HG02642 (cell line): Measurements from ENCODE around the gene IL13RA1.
"Not testable (repeated sequence)": the region's sequence is repeated elsewhere in the genome, so short reads cannot be mapped to it uniquely, and the experiment has no call there.

ENCODE experiments used
- ATAC-seq: cut with Tn5 transposase; IDR thresholded peaks from one replicate; pipeline ENCODE4 v1.9.1; 2021; ENCODE audit warnings: mild to moderate bottlenecking; ENCODE audit not compliant: unreplicated experiment, poor library complexity

Gene IL13RA1

DNA sequence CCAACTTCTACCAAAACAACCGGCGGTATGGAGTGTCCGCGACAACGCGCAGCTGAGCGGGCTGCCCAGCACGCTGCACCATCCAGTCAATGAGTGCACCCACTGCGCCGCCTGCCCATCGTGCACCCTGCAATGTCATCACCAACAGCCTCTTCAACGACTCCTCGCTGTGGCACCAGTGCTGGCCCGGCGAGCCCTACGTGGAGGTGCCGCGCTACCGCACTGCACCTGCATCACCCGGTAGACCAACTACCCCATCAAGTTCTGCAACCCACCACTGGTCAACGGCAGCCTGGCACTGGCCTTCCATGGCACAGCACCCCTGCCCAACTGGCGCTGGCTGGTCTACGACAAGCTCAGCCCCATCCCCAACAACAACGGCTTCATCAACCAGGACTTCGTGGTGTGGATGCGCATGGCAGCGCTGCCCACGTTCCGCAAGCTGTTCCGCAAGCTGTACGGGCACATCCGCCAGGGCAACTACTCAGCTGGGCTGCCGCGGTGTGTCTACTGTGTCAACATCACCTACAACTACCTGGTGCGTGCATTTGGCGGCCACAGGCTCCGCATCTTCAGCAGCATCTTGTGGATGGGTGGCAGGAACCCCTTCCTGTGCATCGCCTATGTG lies 42.8 kb downstream of the IL13RA1 start:
- ATAC-seq, result no peak

DNA sequence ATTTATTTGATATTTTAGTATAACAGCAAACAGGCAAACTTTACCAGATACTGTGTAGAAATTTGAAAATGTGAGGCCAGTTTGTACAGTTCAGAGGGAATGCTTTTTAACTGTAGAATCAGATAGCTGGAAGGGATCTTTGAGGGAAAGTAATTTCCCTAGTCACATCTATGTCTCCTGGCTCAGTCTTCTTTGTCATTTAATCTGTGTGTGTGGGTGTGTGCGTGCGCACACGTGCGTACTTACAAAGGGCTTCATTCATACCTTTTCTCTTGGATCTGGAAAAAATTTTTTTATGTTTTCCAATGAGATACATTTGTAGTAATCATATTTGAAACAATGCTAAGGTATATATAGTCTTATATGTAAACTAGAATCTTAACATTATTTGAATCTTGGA lies 44.6 kb downstream of the IL13RA1 start:
- ATAC-seq, result no peak

DNA sequence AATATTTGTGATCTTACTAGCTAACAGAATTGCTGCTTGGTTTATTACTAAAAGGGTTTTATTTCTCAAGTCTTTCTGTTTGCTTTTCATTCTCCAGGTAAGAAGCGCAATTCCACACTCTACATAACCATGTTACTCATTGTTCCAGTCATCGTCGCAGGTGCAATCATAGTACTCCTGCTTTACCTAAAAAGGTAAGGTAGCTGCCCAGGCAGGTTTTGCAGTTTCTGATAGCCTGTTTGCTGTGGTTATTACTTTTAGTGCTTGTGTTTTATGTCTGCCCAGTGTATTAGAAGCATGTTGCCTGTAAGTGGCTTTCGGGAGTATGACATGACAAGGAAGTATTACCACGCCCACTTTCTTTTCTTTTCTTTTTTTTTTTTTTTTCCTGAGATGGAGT lies 46.4 kb downstream of the IL13RA1 start:
- ATAC-seq, result no peak

DNA sequence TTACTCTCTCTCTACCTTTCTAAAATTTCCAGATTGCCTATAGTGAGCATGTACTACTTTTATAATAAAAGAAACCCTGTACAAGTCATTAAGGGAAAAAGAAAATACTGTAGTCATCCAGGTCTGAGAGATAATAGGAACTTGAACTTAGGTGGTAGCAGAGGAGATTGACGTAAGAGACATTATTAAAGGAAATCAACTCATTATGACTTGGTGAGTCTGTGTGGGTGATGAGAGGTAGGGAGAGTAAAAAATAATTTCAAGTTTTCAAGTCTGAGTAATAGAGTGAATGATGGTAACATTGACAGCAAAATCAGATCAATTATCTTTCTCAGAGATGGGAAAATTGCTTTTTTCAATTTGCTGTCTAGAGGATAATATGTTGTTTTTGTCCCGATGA lies 52.2 kb downstream of the IL13RA1 start:
- no peak for ATAC-seq

DNA sequence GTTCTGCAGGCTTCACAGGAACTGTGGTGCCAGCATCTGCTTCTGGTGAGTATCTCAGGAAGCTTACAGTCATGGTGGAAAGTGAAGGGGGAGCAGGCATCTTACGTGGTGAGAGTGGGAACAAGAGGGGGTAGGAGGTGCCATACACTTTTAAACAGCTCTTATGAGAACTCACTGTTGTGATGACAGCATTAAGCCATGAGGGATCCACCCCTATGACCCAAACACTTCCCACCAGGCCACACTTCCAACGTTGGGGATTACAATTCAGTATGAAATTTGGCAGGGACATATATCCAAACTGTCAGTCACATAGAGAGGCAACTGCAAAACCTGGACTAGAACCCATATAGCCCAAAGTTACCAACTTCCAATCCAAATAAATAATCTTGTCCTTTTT lies 53.1 kb downstream of the IL13RA1 start:
- ATAC-seq, result no peak

DNA sequence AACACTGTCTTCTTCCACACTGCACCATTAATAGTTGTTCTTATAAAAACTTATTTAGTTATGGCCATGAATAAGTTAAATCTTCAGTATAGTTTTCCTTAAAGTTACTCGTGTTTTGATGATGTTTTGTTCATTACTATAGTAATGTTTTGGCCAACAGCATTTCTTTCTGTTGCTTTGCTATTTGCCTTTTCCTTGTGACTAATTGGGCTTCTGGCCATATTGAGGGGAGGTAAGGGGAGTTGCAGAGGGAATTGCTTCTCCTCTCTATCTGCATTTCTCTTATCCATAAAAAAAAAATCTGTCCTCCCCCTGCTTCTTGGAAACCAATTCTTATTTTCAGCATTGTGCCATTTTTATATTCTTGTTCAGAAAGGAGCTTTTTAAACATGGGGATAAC lies 53.5 kb downstream of the IL13RA1 start:
- ATAC-seq, result no peak

DNA sequence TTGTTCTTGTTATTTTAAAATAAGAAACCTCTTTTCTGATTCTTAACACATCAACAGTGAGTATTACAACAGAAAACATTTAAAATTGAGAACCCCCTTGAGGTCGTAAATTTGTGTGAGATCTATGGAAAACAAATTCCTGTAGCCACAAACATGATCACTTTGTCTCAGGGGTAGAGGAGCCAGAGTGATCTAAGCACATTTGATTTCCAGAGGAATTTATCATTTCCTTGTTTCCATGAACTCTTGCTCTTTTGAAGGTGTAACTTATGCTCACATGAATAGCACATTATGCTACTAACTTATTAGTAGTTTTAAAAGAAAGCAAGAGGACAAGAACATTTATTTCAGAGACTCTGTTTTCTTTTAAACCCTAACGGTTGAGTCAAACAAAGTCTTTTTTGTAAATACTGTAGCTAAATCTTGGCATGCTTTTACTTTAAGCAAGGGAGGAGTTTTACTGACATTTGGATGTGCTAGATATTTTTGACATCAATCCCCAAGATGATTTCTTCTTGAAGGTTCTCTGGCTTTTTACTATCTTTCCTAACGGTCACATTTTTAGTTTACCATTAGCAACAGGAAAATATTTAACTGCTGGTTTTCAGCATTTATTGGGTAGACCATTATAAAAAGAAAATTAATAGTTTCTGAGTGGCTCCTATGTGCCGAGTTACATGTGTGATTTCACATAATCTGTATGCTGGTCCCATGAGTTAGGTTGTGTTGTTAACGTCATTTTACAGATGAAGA lies 68.3 kb downstream of the IL13RA1 start:
- no peak for ATAC-seq

DNA sequence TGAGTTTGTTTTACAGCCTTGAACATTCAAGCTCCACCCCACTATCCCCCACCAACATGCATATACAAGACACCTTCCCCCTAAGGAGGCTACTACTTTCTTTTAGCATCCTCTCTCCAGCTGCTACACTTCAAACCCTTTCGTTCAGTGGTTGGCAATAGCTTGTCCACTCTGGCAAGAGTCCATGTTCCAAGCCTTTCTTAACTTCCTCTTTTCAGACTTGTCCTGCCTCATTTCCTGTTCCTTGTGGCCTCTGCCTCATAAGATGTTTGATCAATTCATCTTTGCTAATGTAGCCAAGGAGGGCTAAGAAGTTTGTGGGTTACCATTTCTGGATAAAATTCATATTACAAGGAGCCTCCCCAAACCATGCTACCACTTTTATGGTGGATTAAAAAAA lies 75.5 kb downstream of the IL13RA1 start:
- no peak for ATAC-seq

DNA sequence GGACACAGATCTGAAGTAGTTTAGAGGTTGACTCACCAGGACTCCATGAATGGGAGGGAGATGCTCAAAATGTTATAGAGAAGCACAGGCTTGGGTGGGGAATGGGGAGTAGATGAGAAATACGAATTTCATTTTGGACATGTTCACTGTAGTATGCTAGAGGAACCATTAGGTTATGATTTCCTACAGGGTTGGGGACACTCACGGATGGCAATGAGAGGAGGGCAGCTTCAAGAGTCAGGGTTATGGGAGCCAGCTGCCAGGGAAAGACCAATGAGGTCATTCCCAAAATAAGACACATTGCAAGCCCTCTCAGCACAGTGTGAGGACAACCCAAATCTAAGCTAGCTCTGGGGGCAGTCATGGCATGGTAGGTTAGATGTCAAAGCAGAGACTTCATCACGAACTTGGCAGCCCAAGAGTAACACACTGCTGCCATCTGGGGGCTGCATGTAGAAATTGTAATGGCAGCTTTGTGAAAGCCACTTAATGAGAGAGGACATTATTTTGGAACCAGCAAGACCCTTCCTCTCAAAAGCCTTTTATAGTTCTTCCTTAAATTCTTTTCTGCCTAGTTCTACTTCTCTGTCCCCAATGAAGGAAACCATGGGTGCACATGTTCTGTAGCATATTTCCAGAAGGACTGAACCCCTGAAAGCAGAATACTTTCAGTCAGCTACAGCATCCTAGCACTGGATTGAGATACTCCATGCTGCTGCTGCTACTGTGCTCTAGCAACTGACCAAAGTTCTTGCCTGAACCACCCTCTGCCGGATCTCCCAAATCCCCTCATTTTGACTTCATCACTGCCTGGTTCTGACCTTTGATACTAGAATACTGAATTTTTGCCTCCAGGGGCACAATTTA lies 80.0 kb downstream of the IL13RA1 start:
- no peak for ATAC-seq

DNA sequence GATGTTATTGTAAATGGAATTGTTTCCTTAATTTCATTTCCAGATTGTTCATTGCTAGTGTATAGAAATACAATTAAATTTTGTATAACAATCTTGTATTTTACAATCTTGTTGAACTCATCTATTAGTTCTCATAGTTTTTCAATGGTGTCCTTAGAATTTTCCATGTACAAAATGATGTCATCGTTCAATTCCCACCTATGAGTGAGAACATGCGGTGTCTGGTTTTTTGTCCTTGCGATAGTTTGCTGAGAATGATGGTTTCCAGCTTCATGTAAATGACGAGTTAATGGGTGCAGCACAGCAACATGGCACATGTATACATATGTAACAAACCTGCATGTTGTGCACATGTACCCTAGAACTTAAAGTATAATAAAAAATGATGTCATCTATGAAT lies 89.9 kb downstream of the IL13RA1 start:
- ATAC-seq, result not testable (repeated sequence)

DNA sequence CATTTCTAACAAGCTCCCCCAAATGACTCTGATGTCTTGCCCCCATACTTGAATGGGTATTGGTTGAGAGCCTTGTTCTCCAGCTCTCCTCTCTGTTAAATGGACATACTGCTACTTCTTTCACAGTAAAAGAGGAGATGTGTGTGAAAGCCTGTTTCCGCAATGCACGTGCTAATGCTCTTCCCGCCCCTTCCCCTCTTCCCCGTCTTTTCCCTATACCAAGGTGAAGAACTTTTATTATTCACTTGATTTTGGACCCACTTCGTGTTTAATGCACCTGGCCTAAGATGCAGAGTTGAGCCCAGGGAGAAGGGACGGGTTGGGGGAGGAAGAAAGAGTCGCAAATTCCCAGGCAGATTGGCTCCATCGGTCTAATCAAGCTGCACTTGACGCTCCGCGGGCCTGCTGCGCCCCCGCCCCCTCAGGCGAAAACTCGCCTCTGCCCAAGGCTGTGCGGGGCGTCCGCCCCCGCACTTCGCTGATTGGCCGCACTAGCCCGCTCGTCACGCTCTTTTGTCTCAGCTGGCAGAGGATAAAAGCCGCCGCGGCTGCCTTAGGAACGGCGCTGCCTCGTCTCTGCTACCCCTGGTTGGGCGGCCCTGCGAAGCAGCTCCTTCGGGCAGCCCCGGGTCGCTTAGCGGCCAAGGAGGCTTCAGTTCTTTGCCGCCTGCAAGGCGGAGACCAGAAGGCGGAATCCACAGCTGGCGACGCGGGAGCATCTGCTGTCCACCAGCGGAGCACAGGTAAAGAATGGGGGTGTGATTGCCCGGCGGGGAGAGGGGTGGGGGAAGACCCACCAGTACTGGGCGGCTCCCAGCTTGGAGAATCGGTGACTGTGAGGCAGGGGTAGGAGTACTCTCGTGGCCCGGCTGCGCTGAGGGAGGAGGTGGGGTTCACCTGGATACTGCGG lies 96.1 kb downstream of the IL13RA1 start, which contains the start of gene ZCCHC12:
Gene ZCCHC12 (plus strand): TSS at position 562 of the 910 bp plus-strand sequence. CDS start 1,421 bp downstream, outside the sequence.
- ATAC-seq, result peak; percentile 67

DNA sequence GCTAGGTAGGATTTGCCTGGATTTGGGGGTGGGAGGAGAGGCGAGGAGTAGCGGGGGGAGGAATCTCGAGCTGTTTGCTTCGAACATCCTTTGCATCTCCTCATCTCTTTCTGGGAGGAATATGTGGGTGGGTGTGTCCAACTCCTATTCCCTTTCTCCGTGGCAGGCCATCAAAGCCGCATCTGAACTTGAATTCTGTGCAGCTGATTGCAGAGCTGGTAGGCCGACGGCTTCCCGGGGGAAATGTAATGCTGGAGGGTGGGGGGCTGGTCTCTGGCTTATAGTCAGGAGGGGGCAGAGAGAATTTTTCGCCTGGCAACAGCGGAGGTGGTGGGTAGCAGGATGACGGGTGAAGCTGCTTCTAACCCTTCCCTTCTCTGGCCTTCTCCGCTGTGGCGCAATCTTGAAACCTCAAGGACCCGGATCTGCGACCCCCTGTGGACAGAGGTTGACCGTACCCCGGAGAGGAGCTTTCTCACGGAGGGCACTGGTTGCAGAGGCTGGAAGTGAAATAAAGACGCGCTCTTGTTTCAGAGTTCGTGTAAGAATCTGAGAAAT lies 96.8 kb downstream of the IL13RA1 start:
- ATAC-seq, result no peak

DNA sequence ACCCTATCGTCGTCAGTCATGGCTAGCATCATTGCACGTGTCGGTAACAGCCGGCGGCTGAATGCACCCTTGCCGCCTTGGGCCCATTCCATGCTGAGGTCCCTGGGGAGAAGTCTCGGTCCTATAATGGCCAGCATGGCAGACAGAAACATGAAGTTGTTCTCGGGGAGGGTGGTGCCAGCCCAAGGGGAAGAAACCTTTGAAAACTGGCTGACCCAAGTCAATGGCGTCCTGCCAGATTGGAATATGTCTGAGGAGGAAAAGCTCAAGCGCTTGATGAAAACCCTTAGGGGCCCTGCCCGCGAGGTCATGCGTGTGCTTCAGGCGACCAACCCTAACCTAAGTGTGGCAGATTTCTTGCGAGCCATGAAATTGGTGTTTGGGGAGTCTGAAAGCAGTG lies 97.8 kb downstream of the IL13RA1 start:
- no peak for ATAC-seq

DNA sequence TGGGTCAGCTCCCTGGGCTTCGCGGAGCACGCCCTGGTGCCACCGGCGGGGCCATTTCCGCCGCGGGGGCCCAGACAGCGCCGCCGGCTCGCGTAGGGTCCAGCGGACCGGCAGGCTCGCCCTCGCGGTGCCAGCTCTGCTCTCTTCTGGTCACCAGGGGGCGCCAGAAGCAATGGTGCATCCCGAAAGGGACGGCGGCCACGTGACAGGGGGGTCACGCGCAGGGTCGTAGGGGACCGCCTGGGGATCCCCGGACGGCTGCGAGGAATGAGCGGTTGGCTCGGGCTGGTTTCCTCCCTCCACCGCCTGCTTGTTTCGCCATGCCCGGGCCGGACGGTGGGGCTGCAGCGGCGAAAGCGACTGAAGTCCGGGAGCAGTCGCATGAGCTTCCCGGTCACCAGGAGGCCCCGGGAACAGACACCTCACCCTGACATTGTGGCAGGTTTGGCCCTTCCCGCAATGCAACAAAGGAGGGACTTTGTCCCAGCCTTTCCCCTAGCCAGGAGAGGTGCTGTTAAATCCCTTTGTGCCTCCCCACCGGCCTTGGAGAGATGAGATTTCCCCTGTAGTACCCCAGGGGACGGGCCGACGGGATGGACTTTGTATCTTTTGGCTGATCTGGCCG lies 112.0 kb downstream of the IL13RA1 start:
- peak; percentile 69 for ATAC-seq
